Gastrocnemius medialis (tissue), 4 donors: ENCODE results near the gene GHRH.

ENCODE experiments used
- POLR2A ChIP-seq, 2 donors: fragments of 450-650 bp; IDR thresholded peaks; one replicate each; pipeline ENCODE4 v1.6.1; 2017; ENCODE audit warnings: antibody characterized with exemption in 2 of 2, mild to moderate bottlenecking in 2 of 2, moderate library complexity in 2 of 2
- TF ChIP-seq, protein P1 (sequence below), 5 experiments: fragments of 450-650 bp in 3 of 5; fragments of 200-600 bp in 2 of 5; sonication (generic) in 2 of 5; IDR thresholded peaks in 4 of 5; conservative IDR thresholded peaks in 1 of 5; 1 replicate in 4 of 5; 2 replicates in 1 of 5; pipeline ENCODE4 v1.5.1; 2016 to 2019; ENCODE audit warnings: antibody characterized with exemption in 5 of 5, mild to moderate bottlenecking in 3 of 5, moderate library complexity in 3 of 5

DNA sequence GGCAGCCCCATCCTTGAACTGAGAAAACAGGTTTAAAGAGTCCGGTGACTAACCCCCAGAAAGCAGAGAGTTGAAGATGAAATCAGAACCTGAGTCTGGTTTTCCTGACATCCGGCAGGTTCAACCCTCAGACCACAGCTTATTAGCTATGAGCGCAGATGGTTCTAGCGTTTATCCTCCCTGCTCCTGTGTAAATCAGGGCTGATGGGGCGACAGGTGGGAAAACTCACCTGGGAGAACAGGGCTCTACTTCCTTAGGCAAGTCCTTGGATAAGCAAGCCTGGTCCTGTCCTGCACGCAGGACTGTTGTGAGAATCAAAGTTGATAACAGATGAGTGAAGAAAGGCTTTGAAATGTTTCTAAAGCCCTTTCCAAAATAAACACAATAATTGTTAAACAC is 31.4 kb downstream of the GHRH start:
- TF ChIP-seq POLR2A (IDR thresholded peaks at IDR 0.05), result no peak
- TF ChIP-seq, protein P1, sequence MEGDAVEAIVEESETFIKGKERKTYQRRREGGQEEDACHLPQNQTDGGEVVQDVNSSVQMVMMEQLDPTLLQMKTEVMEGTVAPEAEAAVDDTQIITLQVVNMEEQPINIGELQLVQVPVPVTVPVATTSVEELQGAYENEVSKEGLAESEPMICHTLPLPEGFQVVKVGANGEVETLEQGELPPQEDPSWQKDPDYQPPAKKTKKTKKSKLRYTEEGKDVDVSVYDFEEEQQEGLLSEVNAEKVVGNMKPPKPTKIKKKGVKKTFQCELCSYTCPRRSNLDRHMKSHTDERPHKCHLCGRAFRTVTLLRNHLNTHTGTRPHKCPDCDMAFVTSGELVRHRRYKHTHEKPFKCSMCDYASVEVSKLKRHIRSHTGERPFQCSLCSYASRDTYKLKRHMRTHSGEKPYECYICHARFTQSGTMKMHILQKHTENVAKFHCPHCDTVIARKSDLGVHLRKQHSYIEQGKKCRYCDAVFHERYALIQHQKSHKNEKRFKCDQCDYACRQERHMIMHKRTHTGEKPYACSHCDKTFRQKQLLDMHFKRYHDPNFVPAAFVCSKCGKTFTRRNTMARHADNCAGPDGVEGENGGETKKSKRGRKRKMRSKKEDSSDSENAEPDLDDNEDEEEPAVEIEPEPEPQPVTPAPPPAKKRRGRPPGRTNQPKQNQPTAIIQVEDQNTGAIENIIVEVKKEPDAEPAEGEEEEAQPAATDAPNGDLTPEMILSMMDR (IDR thresholded peaks at IDR 0.05 in 4 of 5, conservative IDR thresholded peaks at IDR 0.05 in 1 of 5), result no peak
